Activated CD8-positive, alpha-beta memory T cell treated with anti-CD3 and anti-CD28 coated beads, Interleukin-2, amount 50 U/mL, for 4 hours (primary cell): Measurements from ENCODE around the gene KREMEN2.

Source experiments
- DNase-seq: peaks from one replicate; pipeline ENCODE4 v3.0.0-alpha.2; 2020

KREMEN2 gene

GRCh38 chr16:2981177-2981898 is 17.3 kb downstream of the KREMEN2 start:
- DNase-seq = no peak

DNA sequence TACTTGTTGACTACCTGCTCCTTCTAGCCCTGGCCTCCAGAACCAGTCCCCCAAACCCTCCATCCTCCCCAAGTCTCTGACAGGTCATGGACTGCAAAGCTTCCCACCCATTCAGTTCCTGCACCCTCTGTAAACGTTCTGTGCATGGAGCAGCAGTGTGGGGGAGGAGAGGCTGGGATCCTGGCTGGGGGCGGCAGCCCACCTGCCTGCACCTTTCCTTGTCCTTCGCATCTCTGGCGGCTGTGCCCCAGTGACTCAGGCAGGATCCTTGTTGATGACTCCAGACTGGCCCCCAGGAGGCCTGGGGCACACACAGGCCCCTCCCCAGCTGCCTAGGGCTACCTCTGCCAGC is 17.8 kb downstream of the KREMEN2 start:
- DNase-seq = no peak

DNA sequence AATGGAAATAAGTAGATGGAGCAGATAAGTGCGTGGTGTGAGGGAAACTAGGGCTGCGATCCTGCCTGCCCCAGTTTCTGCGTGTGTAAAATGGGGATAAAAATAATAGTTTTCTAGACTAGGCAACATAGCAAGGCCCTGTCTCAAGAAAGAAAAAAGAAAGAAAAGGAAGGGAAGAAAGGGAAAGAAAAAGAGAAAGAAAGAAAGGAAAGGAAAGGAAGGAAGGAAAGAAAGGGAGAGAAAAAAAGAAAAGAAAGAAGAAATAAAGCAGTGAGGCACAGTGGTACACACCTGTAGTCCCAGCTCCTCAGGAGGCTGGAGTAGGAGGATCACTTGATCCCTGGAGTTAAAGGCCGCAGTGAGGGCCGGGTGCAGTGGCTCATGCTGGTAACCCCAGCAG is 18.3 kb downstream of the KREMEN2 start:
- no peak for DNase-seq

DNA sequence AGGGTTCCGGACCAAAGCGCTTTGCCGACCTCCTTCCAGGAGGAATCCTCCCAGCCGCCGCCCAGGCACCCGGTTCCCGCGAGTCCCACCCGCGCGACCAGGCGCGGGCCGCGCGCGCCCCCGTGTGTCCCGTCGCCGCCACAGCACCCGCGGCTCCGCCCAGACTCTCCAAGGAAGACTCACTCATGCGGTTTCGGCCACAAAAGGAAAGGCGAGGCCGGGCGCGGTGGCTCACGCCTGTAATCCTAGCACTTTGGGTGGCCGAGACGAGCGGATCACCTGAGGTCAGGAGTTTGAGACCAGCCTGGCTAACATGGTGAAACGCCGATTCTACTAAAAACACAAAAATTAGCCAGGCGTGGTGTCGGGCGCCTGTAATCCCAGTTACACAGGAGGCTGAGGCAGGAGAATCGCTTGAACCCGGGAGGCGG is 19.6 kb downstream of the KREMEN2 start:
- DNase-seq = peak; percentile 71

DNA sequence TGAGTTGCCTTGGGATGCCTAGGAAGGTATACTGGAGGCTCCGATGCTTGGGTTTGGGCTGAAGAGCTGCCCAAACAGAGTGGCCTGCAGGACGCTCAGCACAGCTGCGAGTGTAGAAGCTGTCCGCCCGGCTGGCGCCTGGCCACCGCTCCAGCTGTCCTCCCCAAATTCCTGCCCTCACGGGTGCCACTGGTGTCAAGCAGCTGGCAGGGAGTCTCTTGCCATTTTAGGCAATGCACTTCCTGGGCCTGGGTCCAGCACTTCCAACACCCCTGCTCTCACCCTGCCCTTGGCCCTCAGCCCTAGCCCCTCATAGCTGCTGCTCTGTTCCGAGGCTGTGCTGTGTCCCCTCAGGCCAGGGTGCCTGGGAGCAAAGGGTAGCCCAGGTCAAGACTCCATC is 21.4 kb downstream of the KREMEN2 start:
- no peak for DNase-seq

- DNase-seq = no peak
Measured at GRCh38 chr16:2985893-2986355, 21.8 kb downstream of the KREMEN2 start.

DNA sequence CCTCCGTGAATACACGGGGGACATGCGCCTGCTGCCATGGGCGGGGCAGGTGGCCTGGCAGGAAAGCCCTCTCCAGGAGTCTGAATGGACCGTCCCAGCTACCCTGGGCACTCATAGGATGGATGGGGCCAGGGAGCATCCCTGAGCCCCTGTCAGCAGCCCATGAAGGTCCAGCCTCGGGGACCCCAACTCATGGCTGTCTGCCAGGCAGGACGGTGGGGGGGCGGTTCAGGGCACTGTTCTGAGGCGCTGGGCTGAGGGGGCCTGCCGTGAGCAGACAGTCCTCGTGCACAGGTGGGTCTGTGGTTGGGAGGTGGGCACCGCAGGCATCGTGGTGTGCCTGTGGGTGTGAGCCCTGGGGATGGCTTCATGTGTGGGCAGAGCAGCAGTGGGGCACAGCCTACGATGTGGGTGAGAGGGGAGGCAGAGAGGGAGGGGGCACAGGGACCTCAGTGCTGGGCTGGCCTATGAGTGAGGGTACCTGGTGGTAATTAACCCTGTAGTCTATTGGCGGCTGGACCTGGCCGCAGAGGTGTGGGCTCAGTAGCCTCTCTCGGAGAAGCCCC is 22.6 kb downstream of the KREMEN2 start:
- DNase-seq = no peak

DNA sequence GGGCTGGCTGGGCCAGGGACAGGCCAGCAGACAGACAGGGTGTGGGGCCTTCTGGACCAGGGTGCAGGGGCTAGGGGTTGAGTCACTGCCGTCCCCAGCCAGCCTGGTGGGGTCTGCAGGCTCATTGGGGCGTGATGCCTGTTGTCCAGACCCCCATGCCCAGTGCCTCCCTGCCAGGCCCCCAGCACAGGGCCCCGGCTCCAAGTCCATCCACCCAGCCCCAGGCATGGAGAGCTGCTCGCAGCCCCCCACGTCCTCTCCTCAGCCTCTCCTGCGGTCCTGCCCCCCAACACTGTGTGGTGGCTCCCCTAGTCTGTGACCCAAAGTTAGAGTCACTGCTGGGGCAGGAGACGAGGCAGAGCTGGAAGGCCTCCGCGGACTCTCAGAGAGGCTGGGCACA is 23.2 kb downstream of the KREMEN2 start:
- DNase-seq = no peak

DNA sequence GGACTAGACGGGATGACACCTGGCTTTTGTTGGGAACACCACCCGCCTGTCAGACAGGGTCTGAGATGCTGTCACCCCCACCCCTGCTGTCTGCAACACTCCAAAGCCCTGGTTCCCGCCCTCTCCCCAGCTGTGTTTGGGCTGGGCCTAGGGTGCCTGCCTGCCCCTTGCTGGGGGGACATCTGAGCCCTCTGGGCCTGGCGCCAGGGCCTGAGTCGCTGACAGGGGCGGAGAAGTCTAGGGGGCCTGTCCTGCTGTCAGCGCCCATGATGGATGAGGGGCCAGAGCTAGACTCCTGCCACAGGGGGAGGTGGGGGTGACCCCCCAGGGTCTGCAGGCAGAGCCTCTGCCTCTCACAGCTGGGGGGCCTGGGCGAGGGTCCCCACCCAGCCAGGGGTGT is 23.8 kb downstream of the KREMEN2 start:
- DNase-seq = no peak

DNA sequence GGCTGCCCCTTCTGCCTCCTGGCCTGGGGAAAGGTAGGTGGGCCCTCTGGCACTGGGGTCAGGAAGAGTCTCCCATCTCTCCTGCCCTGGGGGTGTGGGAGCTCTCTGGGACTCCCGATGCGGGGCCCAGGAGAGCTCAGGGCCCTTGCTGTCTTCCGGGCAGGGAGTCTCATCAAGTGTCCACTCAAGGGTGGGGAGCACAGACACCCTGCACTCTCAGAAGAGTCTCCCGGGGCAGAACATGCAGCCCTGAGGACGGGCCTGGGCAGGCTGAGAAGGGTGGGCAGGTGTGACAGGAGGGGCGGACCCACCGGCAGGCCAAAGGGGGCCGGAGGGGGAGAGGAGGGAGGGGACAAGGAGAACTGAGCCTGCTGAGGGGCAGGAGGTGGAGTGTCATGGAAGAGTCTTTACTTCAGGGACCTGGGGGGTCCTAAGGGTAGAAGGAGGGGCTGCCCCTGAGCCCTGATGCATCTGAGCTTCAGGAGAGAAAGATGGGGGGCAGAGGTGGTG is 24.6 kb downstream of the KREMEN2 start:
- no peak for DNase-seq

- no peak for DNase-seq
Measured at GRCh38 chr16:2990891-2991290, 26.8 kb downstream of the KREMEN2 start.

DNA sequence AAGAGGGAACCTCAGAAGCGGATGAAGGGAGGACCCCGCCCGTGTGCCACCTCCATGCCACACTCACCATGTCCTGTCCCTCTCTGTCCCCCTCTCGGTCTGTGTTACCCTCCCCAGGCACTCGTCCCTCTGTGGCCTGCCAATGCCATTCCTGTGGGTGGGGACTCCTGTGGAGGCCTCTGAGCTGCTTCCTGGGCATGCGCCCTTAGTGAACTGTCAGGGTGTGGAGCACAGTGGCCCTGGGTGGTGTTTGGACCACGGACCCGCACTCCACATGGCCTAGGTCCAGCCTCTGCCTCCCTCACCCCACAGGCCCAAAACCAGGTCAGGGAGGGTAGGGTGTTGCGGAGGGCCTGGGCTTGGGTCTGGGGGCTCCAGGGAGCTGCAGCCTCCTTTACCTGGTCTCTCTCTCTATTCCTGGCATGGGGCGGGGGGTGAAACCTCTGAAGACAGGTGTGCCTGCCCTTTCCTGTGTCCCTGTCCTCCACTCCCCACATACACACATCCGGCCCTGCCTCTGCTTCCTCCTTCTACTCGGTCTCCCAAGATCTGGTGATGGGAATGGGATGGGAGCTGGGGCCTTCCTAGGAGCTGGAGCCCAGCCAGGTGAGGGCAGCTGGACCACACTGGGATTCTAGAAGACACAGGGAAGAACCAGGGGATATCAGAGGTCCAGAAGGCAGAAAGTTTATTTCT is 27.6 kb downstream of the KREMEN2 start:
- DNase-seq = no peak

- DNase-seq = no peak
Measured at GRCh38 chr16:2992383-2993081, 28.5 kb downstream of the KREMEN2 start.

- DNase-seq = no peak
Measured at GRCh38 chr16:2996298-2996697, 32.2 kb downstream of the KREMEN2 start.

- no peak for DNase-seq
Measured at GRCh38 chr16:2999929-3000328, 35.9 kb downstream of the KREMEN2 start.

GRCh38 chr16:3000540-3000939 is 36.5 kb downstream of the KREMEN2 start:
- DNase-seq = no peak

GRCh38 chr16:3001316-3001715 is 37.2 kb downstream of the KREMEN2 start:
- DNase-seq = no peak

DNA sequence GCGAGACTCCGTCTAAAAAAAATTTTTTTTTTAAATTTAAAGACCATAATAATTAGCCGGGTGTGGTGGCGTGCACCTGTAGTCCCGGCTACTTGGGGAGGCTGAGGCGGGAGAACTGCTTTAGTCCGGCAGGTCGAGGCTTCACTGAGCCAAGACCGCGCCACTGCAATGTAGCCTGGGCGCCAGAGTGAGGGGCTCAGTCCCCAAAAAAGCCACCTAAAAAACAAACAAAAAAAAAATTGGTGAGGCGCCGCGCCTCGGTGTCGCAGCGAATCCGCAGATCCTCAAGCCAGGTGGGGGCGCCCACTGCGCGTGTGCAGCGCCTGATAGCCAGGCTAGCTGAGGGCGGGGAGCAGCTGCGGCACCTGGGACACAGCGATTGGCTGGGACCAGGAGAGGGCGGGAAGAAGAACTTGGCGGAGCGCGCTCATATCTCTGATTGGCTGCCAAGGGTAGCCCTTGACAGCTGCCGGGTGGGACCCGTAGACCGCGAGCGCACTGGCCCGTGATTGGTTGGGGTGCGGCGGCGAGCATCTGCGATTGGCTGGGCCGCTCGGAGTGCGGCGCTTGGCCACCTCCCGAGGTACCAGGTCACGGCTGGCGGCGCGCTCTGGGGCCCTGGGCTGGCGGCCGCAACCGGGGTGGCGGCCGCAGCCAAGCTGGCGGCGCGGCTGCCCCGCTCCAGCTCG is 39.7 kb downstream of the KREMEN2 start:
- peak; percentile 94 for DNase-seq

- no peak for DNase-seq
Measured at GRCh38 chr16:3004319-3004718, 40.2 kb downstream of the KREMEN2 start.

DNA sequence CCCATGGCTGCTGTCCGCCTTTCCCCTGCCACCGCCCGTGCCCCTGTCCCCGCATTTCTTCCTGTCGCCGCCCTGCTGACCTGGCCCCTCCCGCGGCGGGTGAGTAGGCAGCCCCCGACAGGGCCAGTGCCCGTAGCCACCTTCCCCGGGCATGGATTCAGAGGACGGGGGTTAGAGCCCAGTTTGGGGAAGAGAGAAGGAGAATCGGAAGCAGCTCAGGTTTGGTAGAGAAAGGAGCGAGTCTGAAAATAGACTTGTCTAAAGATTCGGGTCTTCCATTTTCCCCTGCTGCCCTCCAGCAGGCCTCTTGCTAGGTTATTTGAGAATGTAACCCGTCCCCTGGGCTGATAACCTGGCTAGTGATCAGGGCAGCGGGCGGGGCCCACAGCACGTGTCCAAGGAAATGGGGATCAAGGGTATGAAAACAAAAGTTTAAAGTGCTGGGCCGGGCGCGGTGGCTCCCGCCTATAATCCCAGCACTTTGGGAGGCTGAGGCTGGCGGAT is 40.8 kb downstream of the KREMEN2 start:
- no peak for DNase-seq

DNA sequence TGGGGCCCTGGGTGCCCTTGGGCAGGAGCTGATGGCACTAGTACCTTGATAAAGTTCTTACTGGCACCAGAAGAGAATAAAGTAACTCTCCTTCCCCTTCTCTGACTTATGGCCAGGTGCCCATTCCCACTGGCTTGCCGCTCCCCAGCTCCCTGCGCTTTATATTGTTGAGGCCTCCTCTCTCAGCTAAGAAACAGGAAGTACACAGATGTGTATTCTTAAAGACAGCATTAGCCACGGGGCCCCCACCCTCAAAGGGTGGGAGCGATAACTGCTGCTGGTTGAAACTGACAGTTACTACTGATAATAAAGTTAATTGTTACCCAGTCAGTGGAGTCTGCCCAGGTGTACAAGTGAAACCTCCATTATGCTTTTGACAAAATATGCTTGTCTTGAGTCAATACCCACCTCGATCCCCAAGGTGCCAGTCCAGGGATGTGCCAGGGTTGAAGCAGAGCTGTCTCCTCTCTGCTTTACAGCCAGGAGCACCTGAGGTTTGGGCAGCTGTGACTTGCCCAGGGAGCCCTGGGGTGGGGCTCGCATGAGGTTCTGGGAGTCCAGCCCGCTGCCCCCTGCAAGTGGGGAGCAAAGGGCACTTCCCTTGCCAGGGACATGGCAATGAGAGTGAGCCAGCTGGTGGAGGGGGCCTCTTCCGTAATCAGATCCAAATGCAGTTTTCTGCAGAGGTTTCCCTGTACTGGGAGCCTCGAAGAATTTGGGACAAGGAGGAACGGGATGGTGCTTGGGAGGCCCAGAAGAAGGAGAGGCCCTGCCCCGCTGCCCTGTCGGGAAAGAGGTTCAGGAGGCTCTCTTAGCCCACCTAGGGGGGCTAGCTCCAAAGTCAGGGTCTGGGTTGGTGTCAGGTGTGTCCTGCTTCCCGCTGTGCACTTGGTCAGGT is 43.2 kb downstream of the KREMEN2 start:
- DNase-seq = no peak
